ENCODE results near the gene ZNF396. TPM values are rescaled to one million over a fixed set of nuclear protein-coding genes. Genes with fewer than 3 reads are reported as not detected.

Gene ZNF396
- total RNA-seq, 1 donor from 2014 or later: 1.9 TPM

DNA sequence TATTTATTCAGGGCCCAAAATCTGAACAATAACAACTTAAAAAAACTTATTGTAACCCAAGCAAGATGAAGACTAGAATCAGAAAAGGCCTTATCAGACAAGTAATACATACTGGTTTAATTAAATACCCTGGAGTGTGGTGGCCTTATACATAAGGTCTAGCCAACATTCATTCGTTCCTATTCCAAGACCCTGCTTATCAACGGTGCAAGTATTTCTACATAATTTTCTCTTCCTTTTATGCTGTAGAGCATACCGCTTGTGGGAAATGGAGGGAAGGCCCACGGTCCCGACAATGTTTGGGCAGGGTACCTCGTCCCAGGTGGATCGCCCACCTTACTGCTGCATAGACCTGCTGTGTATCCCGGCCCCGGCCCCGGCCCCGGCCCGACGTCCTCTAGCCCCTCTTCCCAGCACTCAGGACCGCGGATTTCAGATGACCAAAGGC is 33.6 kb downstream of the ZNF396 start:
- H3K9me3 Mint-ChIP-seq (ENCODE audit: unreplicated experiment): no peaks in the 10 kb centered on the region
- peak overlapping the region; percentile 99 for H3K4me3 Mint-ChIP-seq (ENCODE audit: unreplicated experiment)
- DNase-seq (ENCODE audit: extremely low spot score, unreplicated experiment): no peak
- TF ChIP-seq, protein P1, sequence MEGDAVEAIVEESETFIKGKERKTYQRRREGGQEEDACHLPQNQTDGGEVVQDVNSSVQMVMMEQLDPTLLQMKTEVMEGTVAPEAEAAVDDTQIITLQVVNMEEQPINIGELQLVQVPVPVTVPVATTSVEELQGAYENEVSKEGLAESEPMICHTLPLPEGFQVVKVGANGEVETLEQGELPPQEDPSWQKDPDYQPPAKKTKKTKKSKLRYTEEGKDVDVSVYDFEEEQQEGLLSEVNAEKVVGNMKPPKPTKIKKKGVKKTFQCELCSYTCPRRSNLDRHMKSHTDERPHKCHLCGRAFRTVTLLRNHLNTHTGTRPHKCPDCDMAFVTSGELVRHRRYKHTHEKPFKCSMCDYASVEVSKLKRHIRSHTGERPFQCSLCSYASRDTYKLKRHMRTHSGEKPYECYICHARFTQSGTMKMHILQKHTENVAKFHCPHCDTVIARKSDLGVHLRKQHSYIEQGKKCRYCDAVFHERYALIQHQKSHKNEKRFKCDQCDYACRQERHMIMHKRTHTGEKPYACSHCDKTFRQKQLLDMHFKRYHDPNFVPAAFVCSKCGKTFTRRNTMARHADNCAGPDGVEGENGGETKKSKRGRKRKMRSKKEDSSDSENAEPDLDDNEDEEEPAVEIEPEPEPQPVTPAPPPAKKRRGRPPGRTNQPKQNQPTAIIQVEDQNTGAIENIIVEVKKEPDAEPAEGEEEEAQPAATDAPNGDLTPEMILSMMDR (IDR thresholded peaks at IDR 0.05): no peak
- H3K27me3 Mint-ChIP-seq (ENCODE audit: unreplicated experiment): no peaks in the 10 kb centered on the region
- peak overlapping the region; percentile 97 for H3K27ac Mint-ChIP-seq (ENCODE audit: unreplicated experiment)
- peaks cover 21% of the 10 kb centered on the region for H3K36me3 Mint-ChIP-seq (ENCODE audit: unreplicated experiment)
- peaks cover 28% of the 10 kb centered on the region for H3K4me1 Mint-ChIP-seq (ENCODE audit: unreplicated experiment)

DNA sequence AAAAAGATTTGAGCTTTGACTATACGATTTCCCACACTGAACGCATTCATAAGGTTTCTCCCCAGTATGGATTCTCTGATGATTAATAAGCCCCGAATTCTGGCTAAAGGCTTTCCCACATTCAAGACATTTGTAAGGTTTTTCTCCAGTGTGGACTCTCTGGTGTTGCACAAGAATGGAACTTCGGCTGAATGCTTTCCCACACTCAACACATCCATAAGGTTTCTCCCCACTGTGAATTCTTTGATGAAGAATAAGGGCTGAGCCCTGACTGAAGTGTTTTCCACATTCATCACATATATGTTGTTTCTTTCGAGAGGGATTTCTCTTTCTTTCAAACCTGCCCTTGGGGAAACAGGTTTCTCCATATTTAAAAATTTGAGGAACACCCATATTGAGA is 39.9 kb downstream of the ZNF396 start:
- peaks cover 51% of the 10 kb centered on the region for H3K36me3 Mint-ChIP-seq (ENCODE audit: unreplicated experiment)

DNA sequence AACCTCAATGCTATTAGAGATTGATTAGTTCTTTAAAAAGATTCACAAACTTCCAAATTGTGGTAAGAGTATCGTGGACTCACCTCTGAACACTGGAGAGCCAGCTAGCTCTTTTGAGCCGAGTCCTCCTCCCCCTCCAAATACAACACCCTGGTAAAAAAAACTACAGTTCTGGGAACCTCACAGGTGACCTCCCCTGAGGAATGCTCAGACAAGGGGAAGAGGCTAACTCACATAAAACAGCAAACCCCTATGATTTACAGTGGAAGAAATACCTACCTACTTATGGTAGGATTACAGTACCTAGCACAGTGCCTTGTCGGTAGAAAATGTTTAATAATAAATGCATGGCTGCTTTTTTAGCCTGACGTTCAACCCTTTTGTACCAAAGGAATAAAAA is 41.3 kb downstream of the ZNF396 start:
- TF ChIP-seq, protein P1 (IDR thresholded peaks at IDR 0.05): no peak
- no peak for DNase-seq (ENCODE audit: extremely low spot score, unreplicated experiment)
- Mint-ChIP-seq H3K27me3 (ENCODE audit: unreplicated experiment) (no peaks in the 10 kb centered on the region), H3K9me3 (ENCODE audit: unreplicated experiment) (no peaks in the 10 kb centered on the region), H3K4me3 (ENCODE audit: unreplicated experiment) (no peak overlapping the region), H3K4me1 (ENCODE audit: unreplicated experiment) (no peaks in the 10 kb centered on the region), H3K27ac (ENCODE audit: unreplicated experiment) (no peak overlapping the region), H3K36me3 (ENCODE audit: unreplicated experiment) (peaks cover 51% of the 10 kb centered on the region)

More for the DNA sequence above, 39.9 kb downstream of the ZNF396 start:
- no peaks in the 10 kb centered on the region for H3K27me3 Mint-ChIP-seq (ENCODE audit: unreplicated experiment)
- no peak for DNase-seq (ENCODE audit: extremely low spot score, unreplicated experiment)
- TF ChIP-seq, protein P1 (IDR thresholded peaks at IDR 0.05): no peak
- H3K4me1 Mint-ChIP-seq (ENCODE audit: unreplicated experiment): peaks cover 6% of the 10 kb centered on the region
- no peaks in the 10 kb centered on the region for H3K9me3 Mint-ChIP-seq (ENCODE audit: unreplicated experiment)
- no peak overlapping the region for H3K27ac Mint-ChIP-seq (ENCODE audit: unreplicated experiment)
- H3K4me3 Mint-ChIP-seq (ENCODE audit: unreplicated experiment): no peak overlapping the region

- no peak for DNase-seq (ENCODE audit: extremely low spot score, unreplicated experiment)
- Mint-ChIP-seq H3K27ac (ENCODE audit: unreplicated experiment) (no peak overlapping the region), H3K4me3 (ENCODE audit: unreplicated experiment) (no peak overlapping the region), H3K27me3 (ENCODE audit: unreplicated experiment) (no peaks in the 10 kb centered on the region), H3K9me3 (ENCODE audit: unreplicated experiment) (no peaks in the 10 kb centered on the region), H3K4me1 (ENCODE audit: unreplicated experiment) (no peaks in the 10 kb centered on the region), H3K36me3 (ENCODE audit: unreplicated experiment) (peaks cover 43% of the 10 kb centered on the region)
- TF ChIP-seq, protein P1 (IDR thresholded peaks at IDR 0.05): no peak
Measured at GRCh38 chr18:35334821-35335220, 42.3 kb downstream of the ZNF396 start.

DNA sequence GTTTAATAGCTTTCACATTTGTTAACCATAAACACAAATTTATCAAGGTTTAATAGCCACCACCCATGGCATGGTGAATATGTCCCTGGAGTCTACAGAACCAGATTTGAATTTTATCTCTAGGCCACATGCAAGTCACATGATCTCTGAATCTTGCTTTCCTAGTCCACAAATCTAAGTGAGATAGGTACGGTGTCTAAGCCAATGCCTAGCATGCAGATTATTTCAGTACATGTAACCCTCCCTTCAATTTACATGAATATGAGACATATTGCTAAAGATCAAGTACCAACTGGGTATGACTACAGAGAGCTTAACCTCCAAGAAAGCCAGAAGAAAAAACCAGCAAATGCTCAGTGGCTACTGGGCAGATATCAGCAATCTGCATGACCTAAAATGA is 42.9 kb downstream of the ZNF396 start:
- TF ChIP-seq, protein P1 (IDR thresholded peaks at IDR 0.05): no peak
- Mint-ChIP-seq H3K4me3 (ENCODE audit: unreplicated experiment) (no peak overlapping the region), H3K27ac (ENCODE audit: unreplicated experiment) (no peak overlapping the region), H3K27me3 (ENCODE audit: unreplicated experiment) (no peaks in the 10 kb centered on the region), H3K4me1 (ENCODE audit: unreplicated experiment) (no peaks in the 10 kb centered on the region), H3K36me3 (ENCODE audit: unreplicated experiment) (peaks cover 37% of the 10 kb centered on the region), H3K9me3 (ENCODE audit: unreplicated experiment) (no peaks in the 10 kb centered on the region)
- no peak for DNase-seq (ENCODE audit: extremely low spot score, unreplicated experiment)

Measured in osteocyte (in vitro differentiated cells).